UCSD-AML1 (cell line): Measurements from ENCODE around the gene DLEC1.
"Not testable (repeated sequence)": the region's sequence is repeated elsewhere in the genome, so short reads cannot be mapped to it uniquely, and the experiment has no call there.

Experiments used
- DNase-seq: peaks from one replicate; lab custom pipeline; 2025; ENCODE audit not compliant: unreplicated experiment; lab: John Stamatoyannopoulos, UW

DLEC1 gene

DNA sequence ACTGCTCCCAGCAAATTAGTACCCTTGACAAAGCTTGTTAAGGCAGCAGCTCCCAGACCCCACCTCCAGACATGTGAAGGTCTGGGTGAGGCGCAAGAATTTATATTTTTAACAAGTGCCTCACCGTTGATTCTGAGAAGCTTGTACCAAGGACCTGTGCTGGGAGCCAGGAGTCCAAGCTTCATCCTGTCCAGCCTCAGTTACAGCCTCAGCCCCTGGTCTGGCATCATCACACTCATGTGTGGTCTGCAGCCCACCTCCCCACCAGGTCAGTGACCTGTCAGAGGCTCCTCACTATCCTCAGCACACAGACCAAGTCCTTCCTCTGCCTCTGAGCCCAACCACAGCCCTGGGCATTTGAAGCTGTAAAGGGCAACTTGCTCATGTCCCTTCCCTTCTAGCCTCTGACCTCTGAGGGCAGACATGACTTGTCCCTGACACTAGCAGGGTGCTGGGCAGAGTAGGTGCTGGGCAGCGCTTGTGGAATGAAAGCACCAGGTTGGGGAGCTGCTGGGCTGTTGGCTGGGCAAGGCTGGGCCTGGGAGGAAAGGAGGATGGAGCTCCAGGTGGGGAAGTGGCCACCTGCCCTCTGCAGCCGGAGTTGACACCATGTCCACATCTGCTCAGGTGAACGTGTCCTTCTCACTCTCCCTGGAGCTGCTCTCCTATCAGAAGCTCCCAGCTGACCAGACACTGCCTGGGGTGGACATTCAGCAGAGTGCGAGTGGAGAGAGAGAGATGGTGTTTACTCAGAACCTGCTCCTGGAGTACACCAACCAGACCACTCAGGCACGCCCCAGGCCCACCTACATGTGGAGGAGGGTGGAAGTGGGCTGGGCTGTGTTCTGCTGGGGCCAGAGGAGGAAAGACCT, 81.0 kb downstream of the DLEC1 start:
- no peak for DNase-seq

DNA sequence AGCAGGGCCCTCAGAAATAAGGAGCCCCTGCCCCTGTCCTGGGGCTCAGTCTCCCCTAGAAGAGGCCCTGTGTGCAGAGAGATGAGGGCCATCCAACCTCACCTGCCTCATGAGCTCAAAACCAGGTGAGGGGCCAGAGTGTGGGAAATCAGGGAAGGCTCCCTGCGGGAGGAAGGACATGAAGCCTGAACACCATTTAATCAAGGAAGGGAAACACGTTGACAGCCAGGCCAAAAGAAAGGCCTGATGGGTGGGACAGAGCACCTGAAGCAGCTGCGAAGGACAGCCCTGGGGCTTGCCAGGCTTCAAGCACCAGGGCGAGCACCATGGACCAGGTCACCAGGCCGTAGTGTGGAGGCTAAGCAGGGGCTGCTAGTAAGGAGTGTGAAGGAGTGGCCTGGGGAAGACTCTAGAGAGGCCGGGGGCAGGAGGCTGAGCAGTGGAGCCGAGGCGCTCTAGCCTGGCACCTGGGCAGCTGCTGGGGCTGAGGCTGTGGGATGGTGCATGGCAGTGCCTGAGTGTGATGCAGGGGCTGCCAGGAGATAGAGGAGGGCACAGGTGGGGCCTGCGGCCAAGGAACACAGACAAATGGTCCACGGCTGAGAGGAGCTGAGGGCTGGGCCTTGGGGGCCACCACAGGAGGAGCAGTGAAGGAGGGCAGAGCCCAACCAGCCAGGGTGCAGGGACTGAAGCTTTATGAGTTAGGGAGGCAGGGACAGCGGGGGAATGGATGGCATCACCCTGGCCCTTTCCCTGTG, 81.9 kb downstream of the DLEC1 start:
- no peak for DNase-seq

GRCh38 chr3:38121451-38121831, 82.4 kb downstream of the DLEC1 start:
- no peak for DNase-seq

DNA sequence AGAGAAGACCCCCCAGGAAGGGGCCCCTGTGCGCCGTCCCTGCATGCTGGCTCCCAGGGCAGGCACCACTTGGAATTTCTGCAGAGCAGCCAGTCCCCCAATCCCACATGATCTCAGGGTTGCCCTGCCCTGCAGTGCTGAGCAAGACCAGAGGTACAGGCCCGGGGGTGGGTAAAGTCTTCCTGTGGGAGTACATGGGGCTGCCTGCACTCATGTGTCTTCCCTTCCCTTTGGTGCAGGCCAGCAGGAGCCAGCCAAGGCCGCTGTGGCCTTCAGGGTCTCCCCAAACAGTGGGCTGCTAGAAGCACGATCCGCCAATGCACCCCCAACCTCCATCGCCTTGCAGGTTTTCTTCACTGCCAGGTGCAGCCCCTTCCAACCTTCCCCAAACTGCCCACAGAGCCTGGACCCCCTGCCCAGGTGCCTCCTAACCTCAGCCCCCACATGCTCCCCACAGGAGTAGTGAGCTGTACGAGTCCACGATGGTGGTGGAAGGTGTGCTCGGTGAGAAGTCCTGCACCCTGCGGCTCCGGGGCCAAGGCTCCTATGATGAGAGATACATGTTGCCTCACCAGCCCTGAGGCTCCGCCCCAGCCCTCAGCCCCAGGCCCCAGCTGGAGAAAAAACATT, 82.9 kb downstream of the DLEC1 start:
- no peak for DNase-seq

GRCh38 chr3:38122712-38123290, 83.8 kb downstream of the DLEC1 start:
- no peak for DNase-seq

- DNase-seq, result no peak
Observed at GRCh38 chr3:38124324-38125122, 85.5 kb downstream of the DLEC1 start.

DNA sequence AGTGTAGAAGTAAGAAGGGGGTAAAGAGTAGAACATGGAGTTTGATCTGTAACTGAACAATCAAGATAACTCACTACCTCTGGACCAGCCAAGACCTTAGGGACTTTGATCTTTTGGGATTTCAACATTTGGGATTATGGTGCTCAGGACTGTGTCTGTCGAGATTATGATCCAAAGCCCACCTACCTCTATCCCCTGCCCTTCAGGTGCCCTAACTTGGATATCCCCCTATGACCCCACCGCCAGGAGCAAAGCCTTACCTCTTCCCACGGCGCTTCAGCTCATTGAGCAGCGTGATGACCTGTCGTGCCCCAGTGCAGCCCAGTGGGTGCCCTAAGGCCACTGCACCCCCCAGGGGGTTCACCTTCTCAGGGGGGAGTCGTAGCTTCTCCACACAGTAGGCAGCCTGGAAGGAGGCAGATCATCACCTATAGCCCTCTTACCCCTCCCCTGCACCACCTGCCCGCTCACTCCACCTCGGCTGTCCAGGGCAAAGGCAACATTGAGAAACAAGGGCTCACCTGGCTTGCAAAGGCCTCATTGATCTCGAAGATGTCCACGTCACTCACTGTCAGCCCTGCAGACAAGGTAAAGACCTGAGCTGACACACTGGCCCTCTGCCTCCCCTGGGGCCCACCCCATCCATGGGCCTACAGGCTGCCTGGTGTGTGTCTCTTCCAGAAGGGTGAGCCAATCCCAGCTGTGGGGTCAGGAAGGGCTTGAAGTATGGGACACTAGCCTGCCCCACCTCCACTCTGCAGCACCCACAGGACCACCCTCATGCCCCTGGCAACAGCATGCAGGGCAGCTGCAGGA, 86.5 kb downstream of the DLEC1 start:
- no peak for DNase-seq

GRCh38 chr3:38126121-38126892, 87.3 kb downstream of the DLEC1 start:
- no peak for DNase-seq

DNA sequence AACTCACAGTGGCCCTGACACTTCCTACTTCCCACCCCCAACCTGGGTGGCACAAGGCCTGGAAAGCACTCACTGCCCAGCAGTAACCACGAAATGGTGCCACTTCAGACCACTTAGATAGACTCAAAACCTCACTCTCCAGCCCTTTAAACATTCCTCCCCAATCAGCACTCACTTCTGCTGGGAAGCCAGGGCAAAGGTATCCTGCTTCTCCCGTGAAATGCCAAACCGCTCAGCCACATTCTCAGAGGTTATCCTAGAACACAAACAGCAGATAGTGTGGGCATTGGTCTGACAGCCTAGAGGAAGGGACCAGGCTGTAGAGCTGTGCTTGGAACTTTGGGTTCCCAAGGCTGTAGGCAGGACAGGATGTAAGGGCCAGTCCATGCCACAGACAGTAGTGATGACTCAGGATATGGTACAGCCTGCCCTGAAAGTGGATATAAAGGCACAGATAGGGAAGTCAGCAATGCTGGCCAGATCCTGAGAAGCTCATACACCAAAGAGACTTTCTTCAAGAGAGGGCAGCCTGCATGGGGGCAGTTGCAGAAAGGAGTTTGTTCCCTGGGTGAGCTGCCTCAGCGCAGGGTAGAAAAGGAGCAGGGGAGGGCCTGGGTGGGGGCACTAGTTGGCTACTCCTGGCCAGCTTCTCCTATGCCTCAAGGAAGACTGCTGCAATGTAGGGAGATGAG, 88.7 kb downstream of the DLEC1 start:
- DNase-seq, result no peak

DNA sequence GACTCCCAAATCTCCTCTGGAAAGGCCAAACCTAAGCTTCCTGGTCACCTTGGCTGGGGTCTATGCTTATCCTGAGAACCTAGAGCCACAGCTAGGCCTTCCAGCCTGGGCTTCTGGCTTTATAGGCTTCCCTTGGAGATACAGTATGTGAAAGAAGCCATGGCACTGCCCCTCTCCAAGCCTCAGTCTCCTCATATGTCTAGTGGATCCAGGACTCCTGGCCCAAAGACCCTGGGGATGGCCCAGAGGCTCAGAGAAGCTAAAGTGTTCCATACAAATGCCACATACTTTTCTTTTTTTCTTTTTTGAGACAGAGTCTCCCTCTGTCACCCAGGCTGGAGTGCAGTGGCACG, 89.3 kb downstream of the DLEC1 start:
- DNase-seq, result no peak

DNA sequence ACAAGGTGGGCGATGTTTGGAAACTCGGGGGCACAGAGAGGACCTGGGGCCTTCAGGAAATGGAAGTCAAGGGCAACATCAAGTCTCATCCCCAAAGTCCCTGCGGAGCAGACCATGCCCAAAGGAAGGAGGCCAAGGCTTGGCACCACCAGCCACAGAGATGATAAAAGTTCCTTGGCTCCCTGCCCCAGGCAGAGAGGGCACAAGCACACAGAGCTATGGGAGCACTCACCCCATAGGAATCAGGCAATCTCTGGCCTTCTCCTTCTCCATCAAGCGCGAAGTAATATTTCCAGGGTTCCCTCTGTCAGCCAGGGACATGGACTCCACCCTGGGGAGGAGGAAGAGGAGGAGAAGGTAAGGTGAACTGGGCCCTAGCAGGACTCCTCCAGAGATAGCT, 90.0 kb downstream of the DLEC1 start:
- no peak for DNase-seq

DNA sequence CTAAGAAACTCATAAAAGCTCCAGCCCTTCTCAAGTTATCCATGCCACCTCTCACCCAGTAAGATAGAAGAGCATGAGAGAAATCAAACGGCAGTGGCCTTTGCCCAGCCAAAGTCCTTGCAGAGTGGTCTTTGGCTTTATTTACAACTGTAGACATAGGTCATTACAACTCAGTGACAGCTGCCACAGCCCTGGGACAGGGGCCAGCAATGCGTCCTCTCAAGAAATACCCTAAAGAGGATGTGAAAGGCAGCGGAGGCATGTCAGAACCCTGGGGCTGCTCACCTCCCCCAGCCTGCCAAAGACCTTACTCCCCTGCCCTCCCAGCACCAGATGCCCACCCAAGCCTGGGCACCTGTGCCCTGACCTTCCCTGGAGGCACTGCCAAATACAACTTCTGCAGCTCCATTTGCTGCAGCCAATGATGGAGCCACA, 91.6 kb downstream of the DLEC1 start:
- DNase-seq, result no peak

- peak; percentile 66 for DNase-seq
Observed at GRCh38 chr3:38131621-38132369, 92.8 kb downstream of the DLEC1 start.

DNA sequence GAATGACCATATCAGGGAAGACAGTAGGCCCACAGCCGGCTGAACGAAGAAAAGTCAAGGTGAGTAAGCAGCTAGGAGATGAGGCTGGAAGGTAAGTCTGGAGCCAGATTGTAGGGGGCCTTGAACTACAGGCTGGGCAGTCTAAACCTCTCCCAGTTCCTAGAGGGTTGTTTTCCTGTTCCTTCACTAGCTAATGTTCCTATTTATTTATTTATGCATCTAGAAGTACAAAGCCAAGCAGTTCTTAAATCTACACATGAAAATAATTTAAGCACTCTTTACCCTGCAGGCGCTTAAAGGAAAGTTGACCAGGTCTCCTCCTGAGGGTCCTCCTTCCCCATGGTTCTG, 94.2 kb downstream of the DLEC1 start:
- no peak for DNase-seq

DNA sequence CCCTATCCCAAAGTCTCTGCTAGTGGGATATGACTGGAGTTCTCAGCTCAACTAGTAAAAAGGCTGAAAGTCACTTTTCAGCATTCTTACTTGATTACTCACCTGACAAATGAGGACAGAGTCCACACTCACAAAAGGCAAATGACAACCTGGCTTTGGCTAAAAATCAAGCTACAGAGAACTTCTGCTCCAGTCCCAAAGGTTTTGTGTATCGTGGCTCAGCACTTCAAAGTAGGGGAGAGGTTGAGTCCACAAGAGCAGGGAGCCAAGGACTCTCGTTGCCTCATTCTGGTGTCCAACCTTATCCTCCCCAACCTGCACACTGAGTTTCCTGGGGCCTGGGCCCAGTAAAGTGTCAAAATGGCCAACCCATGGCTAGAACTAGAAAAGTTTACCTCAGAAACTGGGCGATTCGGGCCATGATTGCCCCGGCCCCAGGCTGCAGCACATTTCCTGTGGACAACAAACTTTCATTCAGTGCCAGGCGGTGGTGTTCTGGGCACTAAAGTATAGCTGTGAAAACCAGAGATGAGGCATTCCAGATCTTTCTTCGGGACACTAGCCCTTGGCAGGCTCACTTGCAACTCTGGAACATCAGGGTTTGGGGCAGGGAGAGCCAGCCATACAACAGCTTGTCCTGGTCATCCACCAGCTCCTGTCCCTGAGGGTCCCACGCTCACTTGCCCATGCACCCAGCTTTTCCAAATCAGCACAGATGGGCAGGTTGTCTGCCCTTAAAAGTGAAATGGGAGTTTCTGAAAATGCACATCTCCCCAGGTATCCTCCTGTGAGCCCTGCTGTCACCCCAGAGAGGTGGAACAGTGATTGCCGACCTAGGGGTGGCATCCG, 94.8 kb downstream of the DLEC1 start:
- DNase-seq, result no peak

GRCh38 chr3:38134517-38135143, 95.6 kb downstream of the DLEC1 start:
- not testable (repeated sequence) for DNase-seq
